ENCODE results near the gene ARGFX.
A peak's percentile ranks its signal among the peaks of the same experiment; 100 is the strongest.
"Not testable (repeated sequence)": the region's sequence is repeated elsewhere in the genome, so short reads cannot be mapped to it uniquely, and the experiment has no call there.

The ARGFX gene

GRCh38 chr3:121567649-121568048 is at the start of gene ARGFX:
ARGFX (plus strand) TSS chr3:121567949; CDS start chr3:121570714, 2,765 bp downstream.
- no peak for DNase-seq

- DNase-seq: no peak
Observed at GRCh38 chr3:121517953-121518655, 49.6 kb upstream of the ARGFX start.

GRCh38 chr3:121520510-121520909 is 47.2 kb upstream of the ARGFX start:
- no peak for DNase-seq

- DNase-seq: no peak
Observed at GRCh38 chr3:121529308-121529707, 38.4 kb upstream of the ARGFX start.

GRCh38 chr3:121531269-121531668 is 36.5 kb upstream of the ARGFX start:
- no peak for DNase-seq

- DNase-seq: no peak
Observed at GRCh38 chr3:121542924-121543323, 24.8 kb upstream of the ARGFX start.

GRCh38 chr3:121545049-121545573 is 22.6 kb upstream of the ARGFX start:
- DNase-seq: no peak

GRCh38 chr3:121545574-121546455 is 21.9 kb upstream of the ARGFX start, which contains the start of gene POLQ:
POLQ (minus strand) TSS chr3:121545988; CDS start chr3:121545877, 111 bp downstream.
- peak; percentile 82 to 84 for DNase-seq

- no peak for DNase-seq
Observed at GRCh38 chr3:121552379-121552778, 15.4 kb upstream of the ARGFX start.

- DNase-seq: no peak
Observed at GRCh38 chr3:121552797-121553196, 15.0 kb upstream of the ARGFX start.

GRCh38 chr3:121557426-121557934 is 10.3 kb upstream of the ARGFX start:
- DNase-seq: no peak

GRCh38 chr3:121562148-121562547 is 5.6 kb upstream of the ARGFX start:
- no peak for DNase-seq

GRCh38 chr3:121566773-121567172 is 976 bp upstream of the ARGFX start:
- no peak for DNase-seq

- DNase-seq: no peak
Observed at GRCh38 chr3:121574449-121574848, 6.7 kb downstream of the ARGFX start.

- no peak for DNase-seq
Observed at GRCh38 chr3:121581691-121582090, 13.9 kb downstream of the ARGFX start.

GRCh38 chr3:121584418-121584817 is 16.7 kb downstream of the ARGFX start:
- no peak for DNase-seq

- no peak for DNase-seq
Observed at GRCh38 chr3:121592856-121593702, 25.3 kb downstream of the ARGFX start, which contains the start of gene FBXO40. FBXO40 (plus strand) TSS chr3:121593379; CDS start chr3:121620576, 27,197 bp downstream.

- not testable (repeated sequence) for DNase-seq
Observed at GRCh38 chr3:121593806-121594205, 26.1 kb downstream of the ARGFX start.

GRCh38 chr3:121594850-121595249 is 27.1 kb downstream of the ARGFX start:
- DNase-seq: no peak

GRCh38 chr3:121595765-121596406 is 28.1 kb downstream of the ARGFX start:
- no peak for DNase-seq

GRCh38 chr3:121598564-121598963 is 30.8 kb downstream of the ARGFX start:
- no peak for DNase-seq

GRCh38 chr3:121599900-121600299 is 32.2 kb downstream of the ARGFX start:
- not testable (repeated sequence) for DNase-seq

All from activated CD4-positive, alpha-beta T cell treated with anti-CD3 and anti-CD28 coated beads for 4 hours (primary cell).